DND-41 (cell line): ENCODE results near the gene MSI2.

Experiments
- ATAC-seq: fragments of 200-7000 bp; cut with Tn5 transposase; 3 replicates; pipeline ENCODE4 v1.9.1; 2021; ENCODE audit warnings: low read depth; ENCODE audit not compliant: insufficient read depth
- DNase-seq: peaks from one replicate; pipeline ENCODE4 v3.0.0-alpha.2; 2020
- H2AFZ ChIP-seq: 2 replicates; pipeline ENCODE4 v1.6.0; 2012; ENCODE audit warnings: low read depth, low read length
- H3K27ac ChIP-seq: 2 replicates; pipeline ENCODE4 v1.5.1; 2012; ENCODE audit warnings: low read length, inconsistent platforms
- H3K27me3 ChIP-seq: fragments of 200-600 bp; sonication (generic); 2 replicates; pipeline ENCODE4 v1.6.0; 2012; ENCODE audit warnings: low read length, mild to moderate bottlenecking, inconsistent platforms; ENCODE audit not compliant: insufficient read depth, poor library complexity
- H3K36me3 ChIP-seq: 2 replicates; pipeline ENCODE4 v1.5.1; 2012; ENCODE audit warnings: low read length, inconsistent platforms; ENCODE audit not compliant: insufficient read depth
- H3K4me1 ChIP-seq: 2 replicates; pipeline ENCODE4 v1.5.1; 2012; ENCODE audit warnings: mild to moderate bottlenecking, low read length; ENCODE audit not compliant: insufficient read depth
- H3K4me2 ChIP-seq: 2 replicates; pipeline ENCODE4 v1.6.0; 2012; ENCODE audit warnings: mild to moderate bottlenecking, moderate library complexity, low read length, inconsistent platforms; ENCODE audit not compliant: insufficient read depth
- H3K4me3 ChIP-seq, 2 experiments: fragments of 200-600 bp in 1 of 2; shearing (Covaris generic) in 1 of 2; 2 replicates each; pipeline ENCODE4 v1.5.1; 2012 to 2016; ENCODE audit warnings: inconsistent platforms in 2 of 2, low read length in 2 of 2, mild to moderate bottlenecking in 2 of 2, low read depth in 1 of 2, moderate library complexity in 1 of 2
- H3K79me2 ChIP-seq: 2 replicates; pipeline ENCODE4 v1.6.0; 2012; ENCODE audit warnings: low read length, inconsistent platforms; ENCODE audit not compliant: insufficient read depth
- H3K9ac ChIP-seq: 2 replicates; pipeline ENCODE4 v1.6.0; 2012; ENCODE audit warnings: low read depth, mild to moderate bottlenecking, inconsistent platforms, low read length, moderate library complexity
- H3K9me3 ChIP-seq: 2 replicates; pipeline ENCODE4 v1.5.1; 2012; ENCODE audit warnings: low read length, moderate library complexity, mild to moderate bottlenecking, inconsistent platforms; ENCODE audit not compliant: insufficient read depth, severe bottlenecking
- H4K20me1 ChIP-seq: 2 replicates; pipeline ENCODE4 v1.6.0; 2012; ENCODE audit warnings: low read length; ENCODE audit not compliant: insufficient read depth
- EZH2 ChIP-seq: IDR thresholded peaks from 3 replicates; pipeline ENCODE4 v1.6.1; 2012; ENCODE audit warnings: borderline replicate concordance, low read depth, mild to moderate bottlenecking, moderate library complexity, low read length, inconsistent platforms; ENCODE audit not compliant: severe bottlenecking
- TF ChIP-seq, protein P1 (sequence below): IDR thresholded peaks from 2 replicates; pipeline ENCODE4 v1.5.1; 2012; ENCODE audit warnings: borderline replicate concordance, low read length, moderate library complexity, mild to moderate bottlenecking; ENCODE audit not compliant: poor library complexity, severe bottlenecking; ENCODE audit errors: extremely low read depth

Gene MSI2

DNA sequence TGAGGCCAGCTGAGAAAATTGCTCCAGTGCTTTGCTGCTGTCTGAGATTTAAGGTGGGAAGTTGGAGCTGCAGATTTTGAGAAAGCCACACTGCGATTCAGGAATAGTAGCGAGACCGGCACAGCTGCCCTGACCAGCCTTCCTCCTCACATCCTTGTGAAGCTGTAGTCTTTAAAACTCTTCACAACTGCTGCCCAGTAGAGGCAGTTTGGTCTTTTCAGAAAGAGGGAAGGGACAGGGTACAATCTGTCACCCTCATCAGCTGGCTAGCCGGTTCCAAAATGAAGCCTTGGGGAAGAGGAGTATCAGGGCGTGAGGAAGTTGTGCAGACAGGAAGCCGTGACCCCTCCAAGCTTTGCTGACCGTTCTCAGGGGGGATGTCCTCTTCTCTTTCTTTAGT lies 195.3 kb downstream of the MSI2 start:
- H3K9me3 ChIP-seq: no peaks in the 10 kb centered on the region

DNA sequence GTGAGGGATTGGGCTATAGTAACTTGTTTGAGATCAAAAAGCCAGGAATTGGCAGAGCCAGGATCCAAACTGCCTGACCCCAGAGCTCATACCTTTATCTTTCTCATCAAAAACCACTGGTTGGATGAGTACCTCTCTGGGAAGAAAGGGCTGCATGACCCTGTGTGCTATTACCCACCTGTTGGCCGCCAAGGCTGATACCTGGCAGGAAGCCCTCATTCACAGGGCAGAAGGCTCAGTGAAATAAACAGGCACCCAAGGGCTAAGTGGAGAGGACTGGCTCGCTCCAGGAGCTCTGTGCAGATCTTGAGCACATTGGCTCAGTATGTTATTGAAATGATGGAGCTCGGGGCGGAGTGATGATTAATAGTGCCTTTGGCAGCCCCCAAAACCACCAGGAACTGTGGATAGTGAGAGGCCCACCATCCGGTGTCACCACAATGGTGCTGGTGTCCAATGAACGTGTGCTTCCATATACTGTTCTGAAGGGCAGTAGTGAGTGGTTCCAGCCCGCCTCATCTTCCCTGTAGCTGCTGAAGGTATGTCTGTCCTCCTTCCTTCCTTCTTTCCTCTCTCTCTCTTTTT lies 197.6 kb downstream of the MSI2 start:
- Histone ChIP-seq H3K79me2 (peaks cover 88% of the 10 kb centered on the region), H3K4me2 (peak overlapping the region; percentile 57), H3K27ac (peak overlapping the region; percentile 97), H3K36me3 (peaks cover 62% of the 10 kb centered on the region), H3K9me3 (no peaks in the 10 kb centered on the region), H3K4me1 (peaks cover 96% of the 10 kb centered on the region), H3K9ac (peak overlapping the region; percentile 68), H4K20me1 (no peaks in the 10 kb centered on the region), H2AFZ (no peak overlapping the region), H3K27me3 (no peaks in the 10 kb centered on the region), H3K4me3 (peak overlapping the region in 1 of 2 experiments; percentile 45; a peak in 1 of 4 replicates)
- no peak for TF ChIP-seq EZH2
- TF ChIP-seq, protein P1, sequence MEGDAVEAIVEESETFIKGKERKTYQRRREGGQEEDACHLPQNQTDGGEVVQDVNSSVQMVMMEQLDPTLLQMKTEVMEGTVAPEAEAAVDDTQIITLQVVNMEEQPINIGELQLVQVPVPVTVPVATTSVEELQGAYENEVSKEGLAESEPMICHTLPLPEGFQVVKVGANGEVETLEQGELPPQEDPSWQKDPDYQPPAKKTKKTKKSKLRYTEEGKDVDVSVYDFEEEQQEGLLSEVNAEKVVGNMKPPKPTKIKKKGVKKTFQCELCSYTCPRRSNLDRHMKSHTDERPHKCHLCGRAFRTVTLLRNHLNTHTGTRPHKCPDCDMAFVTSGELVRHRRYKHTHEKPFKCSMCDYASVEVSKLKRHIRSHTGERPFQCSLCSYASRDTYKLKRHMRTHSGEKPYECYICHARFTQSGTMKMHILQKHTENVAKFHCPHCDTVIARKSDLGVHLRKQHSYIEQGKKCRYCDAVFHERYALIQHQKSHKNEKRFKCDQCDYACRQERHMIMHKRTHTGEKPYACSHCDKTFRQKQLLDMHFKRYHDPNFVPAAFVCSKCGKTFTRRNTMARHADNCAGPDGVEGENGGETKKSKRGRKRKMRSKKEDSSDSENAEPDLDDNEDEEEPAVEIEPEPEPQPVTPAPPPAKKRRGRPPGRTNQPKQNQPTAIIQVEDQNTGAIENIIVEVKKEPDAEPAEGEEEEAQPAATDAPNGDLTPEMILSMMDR: no peak
- ATAC-seq: peak; percentile 17
- peak; percentile 76 for DNase-seq

More for the DNA sequence above, 195.3 kb downstream of the MSI2 start:
- Histone ChIP-seq H3K4me2 (no peak overlapping the region; the same call in 1 of the 2 replicates), H3K27me3 (no peaks in the 10 kb centered on the region), H3K36me3 (peaks cover 72% of the 10 kb centered on the region), H2AFZ (no peak overlapping the region), H3K4me3 (no peak overlapping the region), H4K20me1 (no peaks in the 10 kb centered on the region), H3K27ac (peak overlapping the region; percentile 97), H3K9ac (peak overlapping the region; percentile 68), H3K4me1 (peaks cover 100% of the 10 kb centered on the region), H3K79me2 (peaks cover 89% of the 10 kb centered on the region)
- no peak for DNase-seq
- no peak for TF ChIP-seq EZH2
- TF ChIP-seq, protein P1: no peak
- ATAC-seq: no peak

DNA sequence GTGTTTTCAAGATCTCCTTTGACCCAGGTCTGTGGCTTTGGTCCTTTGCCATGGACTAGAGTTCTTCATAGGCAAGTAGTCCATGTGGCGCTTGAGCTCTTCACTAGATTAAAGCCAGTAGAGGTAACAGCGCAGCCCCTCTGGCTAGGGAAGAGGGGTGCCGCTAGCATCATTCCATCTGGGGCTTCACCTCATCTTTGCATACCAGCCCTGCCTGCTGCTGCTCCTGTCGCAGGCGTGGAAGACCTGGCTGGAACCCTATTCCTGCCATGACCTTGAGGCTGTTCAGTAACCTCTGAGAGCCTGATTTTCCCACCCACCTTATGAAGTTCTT lies 198.4 kb downstream of the MSI2 start:
- peaks cover 88% of the 10 kb centered on the region for H3K79me2 ChIP-seq
- peaks cover 65% of the 10 kb centered on the region for H3K36me3 ChIP-seq
- H4K20me1 ChIP-seq: no peaks in the 10 kb centered on the region
- peak overlapping the region; percentile 57; the same call in 1 of the 2 replicates for H3K4me2 ChIP-seq
- H3K9ac ChIP-seq: peak overlapping the region; percentile 68
- peaks cover 95% of the 10 kb centered on the region for H3K4me1 ChIP-seq
- no peak for DNase-seq
- H2AFZ ChIP-seq: no peak overlapping the region
- H3K27me3 ChIP-seq: no peaks in the 10 kb centered on the region
- TF ChIP-seq EZH2: no peak
- TF ChIP-seq, protein P1: no peak
- peak overlapping the region in 1 of 2 experiments; percentile 38; a peak in 1 of 4 replicates for H3K4me3 ChIP-seq
- peak overlapping the region; percentile 97 for H3K27ac ChIP-seq
- peak; percentile 35 for ATAC-seq
- H3K9me3 ChIP-seq: no peaks in the 10 kb centered on the region
